ENCODE measurements around the gene CEP44. TPM values are rescaled to one million over a fixed set of nuclear protein-coding genes. Genes with fewer than 3 reads are reported as not detected.

CEP44 gene
- total and polyA plus RNA-seq, 12 donors: 3.9 to 16.1 (median 12.4) TPM

DNA sequence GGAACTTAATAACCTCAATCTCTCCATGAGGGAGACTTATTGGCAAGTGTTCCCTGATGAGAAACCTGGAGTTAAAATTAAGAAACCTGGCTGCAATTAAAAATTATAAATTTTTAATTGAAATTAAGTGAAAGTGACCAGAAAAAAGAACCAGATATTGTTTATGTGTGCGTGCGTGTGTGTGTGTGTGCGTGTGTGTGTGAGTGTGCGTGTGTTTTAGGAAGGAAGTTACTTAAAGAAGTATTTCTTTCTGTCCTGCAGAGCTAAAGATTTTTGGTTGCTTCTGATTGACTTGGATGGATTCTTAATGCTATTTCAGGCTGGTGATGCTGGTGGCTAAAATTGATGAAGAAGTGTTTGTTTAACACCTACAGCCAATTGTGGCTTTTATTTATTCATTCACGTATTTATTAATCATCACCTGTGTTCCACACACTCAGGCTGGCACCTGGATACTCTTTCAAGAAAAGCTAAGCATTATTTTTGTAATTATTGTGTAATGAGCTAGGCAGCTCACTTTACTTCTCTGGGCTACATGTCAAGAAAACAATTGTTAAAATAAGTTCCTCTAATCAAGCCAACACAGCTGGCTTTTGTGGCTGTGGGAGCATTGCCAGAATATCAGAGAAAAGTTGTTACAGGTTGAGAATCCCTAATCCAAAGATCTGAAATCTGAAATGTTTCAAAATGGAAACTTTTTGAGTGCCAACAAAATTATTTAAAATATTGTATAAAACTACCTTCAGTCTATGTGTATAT, 68.5 kb downstream of the CEP44 start:
- H3K4me1 ChIP-seq: peaks cover 0 to 13% (median 0%) of the 10 kb centered on the region in 9 donors
- intact Hi-C loops (cut with DNase I): no loop called here
- H3K27me3 ChIP-seq: no peaks in the 10 kb centered on the region
- peaks cover 0 to 10% (median 0%) of the 10 kb centered on the region in 11 donors for H3K9me3 ChIP-seq
- 51 to 68% methylated on average over 5 of the region's 5 CpGs for WGBS, 2 donors
- TF ChIP-seq, protein P1, sequence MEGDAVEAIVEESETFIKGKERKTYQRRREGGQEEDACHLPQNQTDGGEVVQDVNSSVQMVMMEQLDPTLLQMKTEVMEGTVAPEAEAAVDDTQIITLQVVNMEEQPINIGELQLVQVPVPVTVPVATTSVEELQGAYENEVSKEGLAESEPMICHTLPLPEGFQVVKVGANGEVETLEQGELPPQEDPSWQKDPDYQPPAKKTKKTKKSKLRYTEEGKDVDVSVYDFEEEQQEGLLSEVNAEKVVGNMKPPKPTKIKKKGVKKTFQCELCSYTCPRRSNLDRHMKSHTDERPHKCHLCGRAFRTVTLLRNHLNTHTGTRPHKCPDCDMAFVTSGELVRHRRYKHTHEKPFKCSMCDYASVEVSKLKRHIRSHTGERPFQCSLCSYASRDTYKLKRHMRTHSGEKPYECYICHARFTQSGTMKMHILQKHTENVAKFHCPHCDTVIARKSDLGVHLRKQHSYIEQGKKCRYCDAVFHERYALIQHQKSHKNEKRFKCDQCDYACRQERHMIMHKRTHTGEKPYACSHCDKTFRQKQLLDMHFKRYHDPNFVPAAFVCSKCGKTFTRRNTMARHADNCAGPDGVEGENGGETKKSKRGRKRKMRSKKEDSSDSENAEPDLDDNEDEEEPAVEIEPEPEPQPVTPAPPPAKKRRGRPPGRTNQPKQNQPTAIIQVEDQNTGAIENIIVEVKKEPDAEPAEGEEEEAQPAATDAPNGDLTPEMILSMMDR (IDR thresholded peaks at IDR 0.05): no peak
- no peak overlapping the region for H3K27ac ChIP-seq
- DNase-seq (no peak), ATAC-seq (peak in 2 of 8 donors; percentile 48 to 58)
- H3K36me3 ChIP-seq: no peaks in the 10 kb centered on the region
- no peak overlapping the region for H3K4me3 ChIP-seq

DNA sequence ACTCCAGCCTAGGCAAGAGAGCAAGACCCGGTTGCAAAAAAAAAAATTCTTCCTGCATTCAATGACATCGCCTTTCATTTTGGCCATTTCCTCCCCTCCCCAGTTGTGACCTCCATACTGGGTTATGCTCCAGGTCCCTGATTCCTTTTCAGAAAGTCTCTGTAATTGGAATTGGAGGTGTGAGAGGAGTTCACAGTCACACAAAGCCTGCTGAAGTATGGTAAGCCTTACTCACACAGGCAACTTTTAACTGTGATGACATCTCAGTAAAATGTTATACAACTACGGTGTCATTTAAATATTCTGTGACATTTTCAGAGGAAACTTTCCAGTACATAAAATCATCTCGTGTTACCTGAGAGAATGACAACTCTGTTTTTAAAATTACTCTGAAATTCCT, 73.6 kb downstream of the CEP44 start:
- peaks cover 0 to 7% (median 0%) of the 10 kb centered on the region in 9 donors for H3K4me1 ChIP-seq
- WGBS, 2 donors: 75 to 76% methylated on average over 4 of the region's 4 CpGs
- TF ChIP-seq, protein P1 (IDR thresholded peaks at IDR 0.05): no peak
- DNase-seq (no peak), ATAC-seq (no peak)
- no peaks in the 10 kb centered on the region for H3K9me3 ChIP-seq
- H3K27ac ChIP-seq: no peak overlapping the region
- no peaks in the 10 kb centered on the region for H3K36me3 ChIP-seq
- intact Hi-C loops (cut with DNase I): no loop called here
- H3K4me3 ChIP-seq: no peak overlapping the region
- H3K27me3 ChIP-seq: no peaks in the 10 kb centered on the region

DNA sequence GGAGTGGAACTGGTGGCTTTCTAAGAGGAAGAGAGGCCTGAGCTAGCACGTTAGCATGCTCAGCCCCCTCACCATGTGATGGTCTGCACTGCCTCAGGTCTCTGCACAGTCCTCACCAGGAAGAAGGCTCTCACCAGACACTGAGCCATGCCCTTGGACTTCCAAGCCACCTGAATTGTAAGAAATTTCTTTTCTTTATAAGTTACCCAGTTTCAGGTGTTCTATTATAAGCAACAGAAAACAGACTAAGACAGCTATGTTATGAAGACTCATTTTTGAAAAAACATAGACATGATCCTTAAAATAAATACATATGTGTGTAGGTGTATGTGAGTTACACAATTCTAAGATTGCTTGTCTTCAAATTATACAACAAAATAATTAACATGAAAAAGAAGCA, 74.7 kb downstream of the CEP44 start:
- no peak for ATAC-seq
- WGBS, 2 donors: 78 to 83% methylated on average over 1 of the region's 1 CpG
- H3K36me3 ChIP-seq: no peaks in the 10 kb centered on the region
- no peak overlapping the region for H3K27ac ChIP-seq
- H3K4me3 ChIP-seq: no peak overlapping the region
- TF ChIP-seq, protein P1 (IDR thresholded peaks at IDR 0.05): no peak
- H3K4me1 ChIP-seq: no peaks in the 10 kb centered on the region
- intact Hi-C loops (cut with DNase I): no loop called here
- no peaks in the 10 kb centered on the region for H3K9me3 ChIP-seq
- DNase-seq: no peak
- no peaks in the 10 kb centered on the region for H3K27me3 ChIP-seq

DNA sequence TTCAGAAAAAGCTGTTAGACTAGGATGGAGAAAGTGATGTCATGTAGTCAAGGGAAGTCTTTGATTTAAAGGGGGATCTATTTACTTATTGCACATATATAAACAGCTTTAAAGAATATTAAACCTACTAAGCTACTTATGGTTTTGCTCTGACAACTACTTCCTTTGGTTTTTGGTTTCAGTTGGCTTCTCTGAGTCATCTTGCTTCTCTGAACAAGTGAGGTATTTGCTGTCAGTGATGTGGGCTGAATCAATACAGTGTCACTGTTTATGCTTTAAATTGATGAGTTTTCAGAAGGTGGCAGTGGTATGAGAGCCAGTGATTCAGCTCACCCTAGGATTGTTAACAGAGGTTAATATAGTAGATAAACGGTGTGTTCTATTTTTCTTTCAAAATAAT, 75.1 kb downstream of the CEP44 start:
- ATAC-seq (no peak), DNase-seq (no peak)
- no peaks in the 10 kb centered on the region for H3K27me3 ChIP-seq
- WGBS, 2 donors: 94% methylated on average over 1 of the region's 1 CpG
- no peak overlapping the region for H3K4me3 ChIP-seq
- H3K27ac ChIP-seq: no peak overlapping the region
- TF ChIP-seq, protein P1 (IDR thresholded peaks at IDR 0.05): no peak
- intact Hi-C loops (cut with DNase I): no loop called here
- no peaks in the 10 kb centered on the region for H3K4me1 ChIP-seq
- H3K9me3 ChIP-seq: no peaks in the 10 kb centered on the region
- no peaks in the 10 kb centered on the region for H3K36me3 ChIP-seq
